HepG2 (cell line): ENCODE data around the gene PTPN5. TPM values are rescaled to one million over a fixed set of nuclear protein-coding genes. Genes with fewer than 3 reads are reported as not detected.

Source experiments
- ATAC-seq: fragments of 200-7000 bp; cut with Tn5 transposase; 3 replicates; pipeline ENCODE4 v1.9.1; 2020; ENCODE audit warnings: mild to moderate bottlenecking, moderate library complexity
- BruUV-seq: library from RNA; stranded (reverse); fragments of 400-500 nt; replicated peaks from 2 replicates; lab custom pipeline; 2021; lab: Mats Ljungman, UMichigan
- CTCF ChIA-PET: fragments of 300-600 bp; formaldehyde crosslinking; extraction: SDS; loops from one replicate; lab custom pipeline; 2021; ENCODE audit warnings: low total read pairs, inconsistent platforms, low intra/inter-chr PET ratio; lab: Yijun Ruan, JAX
- POLR2A ChIA-PET: fragments of 350-600 bp; sonication (Branson Sonifier 250); formaldehyde crosslinking; loops from one replicate; lab custom pipeline; 2020; ENCODE audit warnings: antibody characterized with exemption, inconsistent platforms; lab: Yijun Ruan, JAX
- DNase-seq: peaks from one replicate; pipeline ENCODE4 v3.0.0-alpha.2; 2015; ENCODE audit warnings: low spot score
- FAIRE-seq: peaks from 3 replicates; lab custom pipeline; 2011; peaks lifted over from hg19 to GRCh38; lab: Jason Lieb, UNC
- H2AFZ ChIP-seq: one replicate; pipeline ENCODE4 v1.6.1; 2011; ENCODE audit warnings: low read length, inconsistent platforms
- H3K27ac ChIP-seq: fragments of 300-600 bp; 3 replicates; pipeline ENCODE4 v1.8.0; 2011; ENCODE audit warnings: mixed run types, mild to moderate bottlenecking, mixed read lengths, low read length, inconsistent platforms; ENCODE audit not compliant: insufficient read depth; ENCODE audit errors: extremely low read length
- H3K27me3 ChIP-seq, 2 experiments: fragments of 200-600 bp in 1 of 2; 2 replicates in 1 of 2; 3 replicates in 1 of 2; pipeline versions ENCODE4 v1.6.0 to v1.8.0; 2011; ENCODE audit warnings: low read length in 2 of 2, mild to moderate bottlenecking in 2 of 2, moderate library complexity in 2 of 2, inconsistent platforms in 1 of 2; ENCODE audit not compliant: insufficient read depth in 2 of 2, control insufficient read depth in 1 of 2
- H3K36me3 ChIP-seq, 2 experiments: fragments of 200-600 bp in 1 of 2; replicated peaks in 1 of 2; 2 replicates in 1 of 2; 3 replicates in 1 of 2; pipeline versions ENCODE4 v1.5.1 to v1.8.0; 2011; ENCODE audit warnings: low read length in 2 of 2, inconsistent platforms in 1 of 2; ENCODE audit not compliant: insufficient read depth in 2 of 2, control insufficient read depth in 1 of 2
- H3K4me1 ChIP-seq: 2 replicates; pipeline ENCODE4 v1.5.1; 2012; ENCODE audit warnings: low read length, inconsistent platforms; ENCODE audit not compliant: insufficient read depth
- H3K4me2 ChIP-seq: 2 replicates; pipeline ENCODE4 v1.6.0; 2011; ENCODE audit warnings: low read depth, low read length, inconsistent platforms
- H3K4me3 ChIP-seq, 3 experiments: fragments of 200-600 bp in 1 of 3; sonication (generic), shearing (Covaris generic) in 1 of 3; replicated peaks in 1 of 3; 2 replicates each; pipeline ENCODE4 v1.5.1; 2011 to 2016; ENCODE audit warnings: low read length in 3 of 3, inconsistent platforms in 2 of 3, low read depth in 2 of 3, mild to moderate bottlenecking in 2 of 3, control low read depth in 1 of 3, mixed read lengths in 1 of 3; ENCODE audit not compliant: insufficient read depth in 1 of 3
- H3K79me2 ChIP-seq: one replicate; pipeline ENCODE4 v1.6.1; 2011; ENCODE audit warnings: low read length, inconsistent platforms; ENCODE audit not compliant: insufficient read depth
- H3K9ac ChIP-seq: 2 replicates; pipeline ENCODE4 v1.6.0; 2011; ENCODE audit warnings: mild to moderate bottlenecking, low read depth, low read length, inconsistent platforms; ENCODE audit not compliant: insufficient read depth
- H3K9me3 ChIP-seq: 2 replicates; pipeline ENCODE4 v1.5.1; 2012; ENCODE audit warnings: mild to moderate bottlenecking, low read length
- H4K20me1 ChIP-seq: 2 replicates; pipeline ENCODE4 v1.6.0; 2011; ENCODE audit warnings: inconsistent platforms, mild to moderate bottlenecking, low read length, moderate library complexity; ENCODE audit not compliant: insufficient read depth
- ADNP ChIP-seq: sonication (generic); formaldehyde crosslinking; IDR thresholded peaks from 2 replicates; pipeline ENCODE4 v1.4.0; 2020; ENCODE audit warnings: missing genetic modification reagents
- CREM ChIP-seq, 2 experiments: sonication (generic) in 1 of 2; formaldehyde crosslinking in 1 of 2; IDR thresholded peaks; 2 replicates each; pipeline versions ENCODE4 v1.4.0 to v1.6.1; 2016 to 2020; ENCODE audit warnings: antibody characterized with exemption in 1 of 2, mild to moderate bottlenecking in 1 of 2, missing genetic modification reagents in 1 of 2
- FOXA1 ChIP-seq, 2 experiments: fragments of 450-650 bp in 1 of 2; sonication (generic) in 1 of 2; formaldehyde crosslinking in 1 of 2; IDR thresholded peaks; 2 replicates each; pipeline versions ENCODE4 v1.4.0 to v1.6.1; 2016 to 2020; ENCODE audit warnings: missing genetic modification reagents in 1 of 2
- GATA4 ChIP-seq: sonication (generic); IDR thresholded peaks from 2 replicates; pipeline ENCODE4 v1.6.1; 2016; ENCODE audit warnings: antibody characterized with exemption, low read depth, borderline replicate concordance
- JARID2 ChIP-seq: sonication (generic); formaldehyde crosslinking; IDR thresholded peaks from 2 replicates; pipeline ENCODE4 v1.8.1; 2023; ENCODE audit warnings: missing genetic modification reagents, inconsistent platforms; ENCODE audit not compliant: insufficient replicate concordance
- KAT8 ChIP-seq: IDR thresholded peaks from 2 replicates; pipeline ENCODE4 v1.6.1; 2016; ENCODE audit warnings: missing genetic modification reagents, missing compliant biosample characterization
- KDM2A ChIP-seq: sonication (generic); formaldehyde crosslinking; IDR thresholded peaks from 2 replicates; pipeline ENCODE4 v1.4.0; 2020; ENCODE audit warnings: low read depth, missing genetic modification reagents, borderline replicate concordance
- MTF2 ChIP-seq: sonication (generic); formaldehyde crosslinking; IDR thresholded peaks from 2 replicates; pipeline ENCODE4 v1.5.0; 2020; ENCODE audit warnings: missing genetic modification reagents, borderline replicate concordance
- MXD4 ChIP-seq: IDR thresholded peaks from 2 replicates; pipeline ENCODE4 v1.6.1; 2016; ENCODE audit warnings: mild to moderate bottlenecking, missing biosample characterization, missing genetic modification reagents
- NFKBIZ ChIP-seq: IDR thresholded peaks from 2 replicates; pipeline ENCODE4 v1.6.1; 2018; ENCODE audit warnings: missing genetic modification reagents, missing compliant biosample characterization
- NR2F6 ChIP-seq, 2 experiments: IDR thresholded peaks; 2 replicates each; pipeline ENCODE4 v1.6.1; 2016; ENCODE audit warnings: antibody characterized with exemption in 1 of 2, mild to moderate bottlenecking in 1 of 2
- ONECUT2 ChIP-seq: sonication (generic); formaldehyde crosslinking; IDR thresholded peaks from 2 replicates; pipeline ENCODE4 v1.4.0; 2020; ENCODE audit warnings: missing genetic modification reagents
- PHF21A ChIP-seq: sonication (generic); formaldehyde crosslinking; IDR thresholded peaks from 2 replicates; pipeline ENCODE4 v1.5.0; 2020; ENCODE audit warnings: mild to moderate bottlenecking, missing genetic modification reagents
- RCOR2 ChIP-seq: IDR thresholded peaks from 2 replicates; pipeline ENCODE4 v1.6.1; 2016; ENCODE audit warnings: missing biosample characterization, missing genetic modification reagents
- ZNF550 ChIP-seq: sonication (generic); formaldehyde crosslinking; IDR thresholded peaks from 2 replicates; pipeline ENCODE4 v1.4.0; 2020; ENCODE audit warnings: mild to moderate bottlenecking, missing genetic modification reagents, borderline replicate concordance
- WGBS: methylation state at CpG from one replicate; pipeline ENCODE4 v1.1.6; 2017; ENCODE audit warnings: low lambda C conversion rate; 5-methylcytosine and 5-hydroxymethylcytosine counted together
- in situ Hi-C: cut with HindIII; loops from 2 replicates; pipeline ENCODE4 v1.10.0; 2017; ENCODE audit warnings: low pct_unique_long_range_greater_than_20kb; ENCODE audit not compliant: extremely low pct_ligation_motif_present
- intact Hi-C: fragments of 100-400 bp; cut with micrococcal nuclease; formaldehyde crosslinking; loops from one replicate; pipeline ENCODE4 v1.10.0; 2022; ENCODE audit not compliant: unreplicated experiment
- polyA plus RNA-seq, 8 experiments: library from polyadenylated mRNA; depleted of rRNA in 3 of 8; stranded (reverse) in 7 of 8; unstranded in 1 of 8; fragments of >200 nt; fragmentation: Illumina TruSeq in 4 of 8; extraction: Trizol in 4 of 8; gene quantifications; 2 replicates each; pipeline versions ENCODE4 v1.2.1 to v1.2.3, GENCODE V29; 2011 to 2016; ENCODE audit warnings: low read depth in 4 of 8, missing spikeins in 1 of 8, mixed read lengths in 1 of 8; ENCODE audit not compliant: insufficient read depth in 1 of 8
- total RNA-seq, 5 experiments: library from RNA; depleted of rRNA; stranded (reverse); fragments of >200 nt; fragmentation: Illumina TruSeq; extraction: Trizol; gene quantifications; 2 replicates each; pipeline ENCODE4 v1.2.3, GENCODE V29; 2016; ENCODE audit warnings: low read depth in 1 of 5
- TF ChIP-seq, protein P1 (sequence below): sonication (generic); formaldehyde crosslinking; conservative IDR thresholded peaks from 2 replicates; pipeline ENCODE4 v1.5.0; 2020; ENCODE audit warnings: missing genetic modification reagents
- TF ChIP-seq, protein P2 (sequence below): IDR thresholded peaks from 2 replicates; pipeline ENCODE4 v1.6.1; 2016; ENCODE audit warnings: mild to moderate bottlenecking, missing biosample characterization, missing genetic modification reagents
- TF ChIP-seq, protein P3 (sequence below): sonication (generic); formaldehyde crosslinking; IDR thresholded peaks from 2 replicates; pipeline ENCODE4 v1.5.0; 2020; ENCODE audit warnings: mild to moderate bottlenecking, missing genetic modification reagents, borderline replicate concordance
- TF ChIP-seq, protein P4 (sequence below): IDR thresholded peaks from 2 replicates; pipeline ENCODE4 v1.6.1; 2016; ENCODE audit warnings: mild to moderate bottlenecking

PTPN5 gene
- total and polyA plus RNA-seq, 2 of the 13 experiments (the other 11 are each of a cell fraction or from before 2014, with no cell fraction given): not detected

DNA sequence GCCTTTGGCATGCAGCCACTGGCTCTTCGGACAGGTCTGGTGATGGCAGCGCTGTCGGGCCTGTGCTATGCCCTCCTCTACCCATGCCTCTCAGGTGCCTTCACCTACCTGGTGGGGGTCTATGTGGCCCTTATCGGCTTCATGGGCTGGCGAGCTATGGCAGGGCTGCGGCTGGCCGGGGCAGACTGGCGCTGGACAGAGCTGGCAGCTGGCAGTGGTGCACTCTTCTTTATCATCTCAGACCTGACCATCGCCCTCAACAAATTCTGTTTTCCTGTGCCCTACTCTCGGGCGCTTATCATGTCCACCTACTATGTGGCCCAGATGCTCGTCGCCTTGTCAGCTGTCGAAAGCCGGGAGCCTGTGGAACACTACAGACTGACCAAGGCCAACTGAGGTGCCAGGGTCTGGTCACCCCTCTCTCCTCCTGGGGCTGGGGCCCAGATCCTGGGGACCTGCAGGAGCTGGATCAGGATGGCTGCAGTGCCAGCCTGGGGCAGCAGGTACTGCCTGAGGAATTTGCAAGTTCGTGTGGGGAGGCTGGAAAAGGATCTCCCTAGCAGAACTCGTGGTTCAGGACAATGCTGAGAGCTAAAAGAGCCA is 89.9 kb downstream of the PTPN5 start:
- TF ChIP-seq ADNP (CRISPR knock-in tag) (no peak), CREM (IDR thresholded peaks at IDR 0.05) (no peak), CREM (CRISPR knock-in tag; IDR thresholded peaks at IDR 0.05) (no peak), ZNF550 (CRISPR knock-in tag) (no peak), MXD4 (CRISPR knock-in tag) (no peak), PHF21A (CRISPR knock-in tag) (no peak), NR2F6 (IDR thresholded peaks at IDR 0.05) (no peak), NR2F6 (CRISPR knock-in tag; IDR thresholded peaks at IDR 0.05) (no peak), GATA4 (no peak), RCOR2 (CRISPR knock-in tag) (no peak), KDM2A (CRISPR knock-in tag) (no peak), KAT8 (no peak), MTF2 (CRISPR knock-in tag) (no peak), JARID2 (no peak), NFKBIZ (CRISPR knock-in tag) (no peak), FOXA1 (IDR thresholded peaks at IDR 0.05) (no peak), FOXA1 (CRISPR knock-in tag; IDR thresholded peaks at IDR 0.05) (no peak), ONECUT2 (CRISPR knock-in tag) (no peak)
- TF ChIP-seq, protein P1, sequence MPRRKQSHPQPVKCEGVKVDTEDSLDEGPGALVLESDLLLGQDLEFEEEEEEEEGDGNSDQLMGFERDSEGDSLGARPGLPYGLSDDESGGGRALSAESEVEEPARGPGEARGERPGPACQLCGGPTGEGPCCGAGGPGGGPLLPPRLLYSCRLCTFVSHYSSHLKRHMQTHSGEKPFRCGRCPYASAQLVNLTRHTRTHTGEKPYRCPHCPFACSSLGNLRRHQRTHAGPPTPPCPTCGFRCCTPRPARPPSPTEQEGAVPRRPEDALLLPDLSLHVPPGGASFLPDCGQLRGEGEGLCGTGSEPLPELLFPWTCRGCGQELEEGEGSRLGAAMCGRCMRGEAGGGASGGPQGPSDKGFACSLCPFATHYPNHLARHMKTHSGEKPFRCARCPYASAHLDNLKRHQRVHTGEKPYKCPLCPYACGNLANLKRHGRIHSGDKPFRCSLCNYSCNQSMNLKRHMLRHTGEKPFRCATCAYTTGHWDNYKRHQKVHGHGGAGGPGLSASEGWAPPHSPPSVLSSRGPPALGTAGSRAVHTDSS (CRISPR knock-in tag): no peak
- TF ChIP-seq, protein P2, sequence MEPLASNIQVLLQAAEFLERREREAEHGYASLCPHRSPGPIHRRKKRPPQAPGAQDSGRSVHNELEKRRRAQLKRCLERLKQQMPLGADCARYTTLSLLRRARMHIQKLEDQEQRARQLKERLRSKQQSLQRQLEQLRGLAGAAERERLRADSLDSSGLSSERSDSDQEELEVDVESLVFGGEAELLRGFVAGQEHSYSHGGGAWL (CRISPR knock-in tag): no peak
- TF ChIP-seq, protein P3, sequence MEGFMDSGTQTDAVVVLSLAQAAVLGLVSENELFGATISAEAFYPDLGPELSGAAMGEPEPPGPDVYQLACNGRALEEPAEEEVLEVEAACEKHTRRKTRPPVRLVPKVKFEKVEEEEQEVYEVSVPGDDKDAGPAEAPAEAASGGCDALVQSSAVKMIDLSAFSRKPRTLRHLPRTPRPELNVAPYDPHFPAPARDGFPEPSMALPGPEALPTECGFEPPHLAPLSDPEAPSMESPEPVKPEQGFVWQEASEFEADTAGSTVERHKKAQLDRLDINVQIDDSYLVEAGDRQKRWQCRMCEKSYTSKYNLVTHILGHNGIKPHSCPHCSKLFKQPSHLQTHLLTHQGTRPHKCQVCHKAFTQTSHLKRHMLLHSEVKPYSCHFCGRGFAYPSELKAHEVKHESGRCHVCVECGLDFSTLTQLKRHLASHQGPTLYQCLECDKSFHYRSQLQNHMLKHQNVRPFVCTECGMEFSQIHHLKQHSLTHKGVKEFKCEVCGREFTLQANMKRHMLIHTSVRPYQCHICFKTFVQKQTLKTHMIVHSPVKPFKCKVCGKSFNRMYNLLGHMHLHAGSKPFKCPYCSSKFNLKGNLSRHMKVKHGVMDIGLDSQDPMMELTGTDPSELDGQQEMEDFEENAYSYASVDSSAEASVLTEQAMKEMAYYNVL (CRISPR knock-in tag): no peak
- TF ChIP-seq, protein P4, sequence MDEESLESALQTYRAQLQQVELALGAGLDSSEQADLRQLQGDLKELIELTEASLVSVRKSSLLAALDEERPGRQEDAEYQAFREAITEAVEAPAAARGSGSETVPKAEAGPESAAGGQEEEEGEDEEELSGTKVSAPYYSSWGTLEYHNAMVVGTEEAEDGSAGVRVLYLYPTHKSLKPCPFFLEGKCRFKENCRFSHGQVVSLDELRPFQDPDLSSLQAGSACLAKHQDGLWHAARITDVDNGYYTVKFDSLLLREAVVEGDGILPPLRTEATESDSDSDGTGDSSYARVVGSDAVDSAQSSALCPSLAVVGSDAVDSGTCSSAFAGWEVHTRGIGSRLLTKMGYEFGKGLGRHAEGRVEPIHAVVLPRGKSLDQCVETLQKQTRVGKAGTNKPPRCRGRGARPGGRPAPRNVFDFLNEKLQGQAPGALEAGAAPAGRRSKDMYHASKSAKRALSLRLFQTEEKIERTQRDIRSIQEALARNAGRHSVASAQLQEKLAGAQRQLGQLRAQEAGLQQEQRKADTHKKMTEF (CRISPR knock-in tag): no peak
- 43% methylated on average over 15 of the region's 17 CpGs for WGBS
- intact Hi-C loops: no loop called here

More for the DNA sequence above, 89.9 kb downstream of the PTPN5 start:
- H3K4me2 ChIP-seq: no peak overlapping the region
- FAIRE-seq: no peak
- H3K27ac ChIP-seq: no peak overlapping the region
- no peak overlapping the region for H2AFZ ChIP-seq
- H3K4me1 ChIP-seq: peaks cover 16% of the 10 kb centered on the region
- H4K20me1 ChIP-seq: no peaks in the 10 kb centered on the region
- no peaks in the 10 kb centered on the region for H3K9me3 ChIP-seq
- no peaks in the 10 kb centered on the region for H3K36me3 ChIP-seq
- in situ Hi-C loops: no loop called here
- POLR2A ChIA-PET: no interaction called here
- DNase-seq: no peak
- H3K9ac ChIP-seq: no peak overlapping the region
- peaks cover 1 to 57% of the 10 kb centered on the region in 2 experiments; a peak in 4 of 5 replicates for H3K27me3 ChIP-seq
- H3K79me2 ChIP-seq: no peaks in the 10 kb centered on the region
- no TSS peak for BruUV-seq
- no peak overlapping the region for H3K4me3 ChIP-seq
- ATAC-seq: no peak
- CTCF ChIA-PET: no interaction called here
